GM19438 (cell line): ENCODE data around the gene NECAB3.

Experiments
- ATAC-seq: cut with Tn5 transposase; IDR thresholded peaks from one replicate; pipeline ENCODE4 v1.9.1; 2021; ENCODE audit warnings: low read depth; ENCODE audit not compliant: unreplicated experiment

Gene NECAB3

DNA sequence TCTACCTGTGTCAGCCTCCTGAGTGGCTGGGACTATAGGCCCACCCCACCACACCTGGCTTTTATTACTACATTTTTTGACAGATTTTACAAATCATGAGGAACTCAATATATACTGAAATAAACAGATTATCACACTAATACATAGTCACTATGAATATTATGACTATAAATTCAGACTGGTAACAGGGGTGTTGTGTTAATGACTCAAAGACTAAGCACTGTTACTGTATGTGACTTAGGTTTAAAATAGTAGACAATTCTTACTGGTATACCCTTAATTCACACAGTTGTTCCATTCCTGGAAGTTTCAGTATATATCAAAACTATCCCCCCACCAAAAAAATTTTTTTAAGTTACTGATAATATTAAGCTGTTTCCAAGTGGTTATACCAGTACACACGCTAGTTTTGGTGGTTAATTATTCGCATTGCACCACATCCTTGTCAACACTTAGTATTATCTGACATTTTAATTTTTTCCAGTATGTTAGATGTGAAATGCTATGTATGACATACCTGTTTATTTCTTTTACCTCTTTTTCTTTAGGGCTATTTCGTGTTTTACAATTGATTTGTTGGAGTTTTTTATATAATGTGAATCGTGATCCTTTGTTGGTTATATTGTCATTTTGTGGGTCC, 46.5 kb downstream of the NECAB3 start:
- ATAC-seq, result no peak

DNA sequence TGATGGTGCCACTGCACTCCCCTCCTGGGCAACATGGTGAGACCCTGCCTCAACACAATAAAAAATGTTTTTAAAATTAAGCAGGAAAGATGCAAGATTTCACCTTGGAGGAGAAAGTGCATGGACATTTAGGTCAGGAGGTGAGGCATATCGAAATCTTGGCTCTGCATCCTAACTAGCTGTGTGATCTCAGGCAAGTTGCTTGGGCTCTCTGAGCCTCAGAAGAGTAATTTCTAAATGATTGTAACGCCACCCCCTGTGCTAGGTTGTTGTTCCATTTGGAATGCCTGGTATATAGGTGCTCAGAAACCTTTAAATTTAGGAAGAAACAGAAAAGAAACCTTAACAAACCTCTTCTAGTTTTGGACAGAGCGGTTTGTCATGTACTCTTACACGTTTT, 48.0 kb downstream of the NECAB3 start:
- no peak for ATAC-seq

DNA sequence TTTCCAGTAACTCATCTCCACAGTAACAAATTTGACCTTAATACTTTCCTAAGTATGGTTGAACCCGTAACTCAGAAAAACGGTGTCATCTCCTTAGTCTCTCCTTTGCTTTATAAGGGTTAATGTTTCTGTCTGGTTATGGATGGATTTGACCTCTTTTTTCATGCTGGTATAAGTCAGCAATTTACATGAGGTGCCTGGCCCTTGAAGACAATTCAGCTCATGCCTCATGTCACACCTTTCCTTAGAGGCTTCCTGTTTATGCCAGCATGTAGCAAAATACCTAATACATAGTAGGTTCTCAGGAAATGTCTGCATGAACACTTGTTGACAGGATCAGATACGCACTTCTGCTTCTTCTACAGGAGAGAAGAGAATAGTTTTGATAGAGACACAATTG, 49.8 kb downstream of the NECAB3 start:
- ATAC-seq, result no peak

DNA sequence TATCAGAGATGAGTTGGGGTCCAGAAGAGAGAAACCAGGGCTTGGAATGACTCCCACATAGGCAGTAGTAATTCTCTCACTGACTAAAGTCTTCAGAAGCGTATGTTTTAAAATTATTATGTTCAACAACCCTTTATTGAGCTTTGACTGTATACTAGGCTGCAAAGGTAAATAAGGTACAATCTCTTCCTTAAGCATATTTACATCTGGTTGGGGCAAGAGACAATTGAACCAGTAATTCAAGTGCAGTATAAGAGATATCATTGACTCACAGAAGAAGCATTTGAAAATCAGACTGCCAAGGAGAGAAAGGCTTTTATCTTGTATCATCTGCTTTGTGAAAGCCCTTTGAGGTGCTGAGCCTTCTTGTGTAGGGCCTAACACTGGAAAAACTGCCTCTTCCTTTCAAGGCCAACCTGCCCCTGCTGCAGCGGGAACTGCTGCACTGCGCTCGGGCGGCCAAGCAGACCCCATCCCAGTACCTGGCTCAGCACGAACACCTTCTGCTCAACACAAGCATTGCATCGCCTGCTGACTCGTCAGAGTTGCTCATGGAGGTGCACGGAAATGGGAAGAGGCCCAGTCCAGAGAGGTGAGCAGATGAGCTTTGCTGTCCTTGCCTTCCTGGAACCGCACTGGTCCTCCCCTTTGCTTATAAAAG, 51.4 kb downstream of the NECAB3 start:
- ATAC-seq, result no peak

DNA sequence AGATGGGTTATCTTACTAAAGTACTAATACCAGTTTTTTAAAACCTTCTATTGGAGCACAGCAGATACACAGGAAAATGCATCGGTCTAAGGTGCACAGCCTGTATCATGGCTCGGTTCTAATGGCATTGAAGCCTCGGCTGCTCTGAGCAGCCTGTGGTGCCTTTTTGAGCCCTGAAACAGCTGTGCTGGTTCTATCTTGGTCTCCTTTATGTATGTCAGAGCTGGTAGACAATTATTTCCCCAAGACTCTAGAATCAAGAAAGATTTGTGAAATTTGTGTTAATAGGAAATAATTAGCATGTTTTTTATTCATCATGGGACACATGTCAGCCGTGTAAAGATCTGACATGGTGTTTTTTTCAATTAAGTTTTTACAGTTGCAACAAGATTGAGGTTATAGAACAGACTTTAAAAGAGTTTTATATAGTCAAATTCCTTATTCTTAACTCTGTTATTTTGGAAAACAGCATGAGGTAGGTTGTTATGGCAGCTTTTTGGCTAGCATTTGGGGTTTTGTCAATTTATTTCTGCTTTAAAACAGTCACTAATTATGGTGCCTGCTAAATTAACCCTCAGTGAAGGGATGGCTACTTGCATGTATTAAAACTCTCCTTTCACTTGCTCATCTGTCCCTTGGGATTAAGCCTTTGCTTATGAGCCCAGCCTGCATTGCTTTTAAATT, 52.4 kb downstream of the NECAB3 start:
- no peak for ATAC-seq

DNA sequence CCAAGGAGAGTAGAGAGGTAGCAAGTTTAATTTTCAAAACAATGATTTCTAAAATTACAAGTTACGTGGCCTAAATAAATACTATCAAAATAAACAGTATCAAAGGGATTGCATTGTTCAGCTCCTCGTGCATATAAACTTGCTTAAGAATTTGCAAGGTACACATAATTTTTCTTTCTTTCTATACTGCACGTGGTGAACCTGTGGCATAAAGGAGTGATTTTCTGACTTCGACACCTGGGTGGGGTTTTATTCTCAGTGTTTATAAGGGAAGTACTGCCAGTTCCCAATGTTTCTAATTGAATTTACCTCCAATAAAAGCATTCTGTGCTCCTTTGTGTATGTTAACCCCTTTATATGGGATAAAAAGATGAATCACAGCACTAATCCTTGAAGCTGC, 62.2 kb downstream of the NECAB3 start:
- no peak for ATAC-seq

DNA sequence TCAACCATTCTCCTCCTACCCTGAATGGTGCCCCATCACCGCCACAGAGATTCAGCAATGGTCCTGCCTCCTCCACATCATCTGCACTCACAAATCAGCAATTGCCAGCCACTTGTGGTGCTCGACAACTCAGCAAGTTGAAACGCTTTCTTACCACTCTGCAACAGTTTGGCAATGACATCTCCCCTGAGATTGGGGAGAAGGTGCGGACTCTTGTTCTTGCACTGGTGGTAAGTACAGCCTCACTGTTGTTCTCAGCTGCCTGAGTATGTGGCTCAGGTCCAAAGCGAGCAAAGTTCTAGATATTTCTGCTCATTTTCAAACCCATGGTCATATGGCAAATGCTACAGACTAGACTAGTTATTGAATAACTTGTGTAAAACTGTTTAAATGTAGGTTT, 63.1 kb downstream of the NECAB3 start:
- ATAC-seq, result no peak

DNA sequence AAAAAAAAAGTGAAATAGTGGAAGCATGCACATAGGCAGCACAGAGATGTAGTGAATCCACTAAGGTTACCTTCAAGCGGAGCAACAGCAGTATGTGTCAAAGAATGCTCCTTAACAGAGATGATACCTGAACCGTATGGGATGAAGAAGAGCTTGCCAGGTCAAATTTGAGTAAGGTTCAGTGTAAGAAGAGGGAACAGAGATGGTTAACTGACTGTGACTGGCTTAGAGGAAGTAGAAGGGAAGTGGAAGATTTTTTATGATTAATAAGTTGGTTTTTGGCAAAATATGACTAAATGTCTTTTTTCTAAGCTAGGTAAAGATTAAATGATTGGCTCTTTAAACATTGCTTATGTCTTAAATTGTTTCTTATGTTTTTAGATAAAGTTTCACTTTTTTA, 64.7 kb downstream of the NECAB3 start:
- ATAC-seq, result no peak
